ENCODE measurements around the gene HYCC1.

The HYCC1 gene

GRCh38 chr7:23016345-23017253 lies 2.7 kb upstream of the HYCC1 start:
- no peak for DNase-seq (ENCODE audit: low read depth in 2 of 2)

DNA sequence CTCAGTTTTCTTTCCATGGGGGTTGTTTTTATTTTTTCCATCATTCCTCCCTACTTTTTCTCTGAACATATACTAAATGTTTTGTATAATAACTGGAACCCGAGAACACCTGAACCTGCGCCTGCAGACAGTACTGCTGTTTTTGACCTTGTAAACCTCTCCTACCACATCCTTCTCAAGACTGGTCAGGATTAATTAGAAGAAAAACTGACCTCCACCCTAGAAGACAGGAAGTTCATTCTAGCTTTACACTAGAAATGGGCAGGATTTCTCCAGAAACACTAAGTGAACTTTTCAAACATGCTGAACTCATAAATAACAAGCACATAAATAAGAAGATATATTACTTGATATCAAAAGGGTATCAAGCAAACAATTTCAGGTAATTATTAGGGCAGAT lies 751 bp upstream of the HYCC1 start:
- DNase-seq (ENCODE audit: low read depth in 2 of 2): no peak

- DNase-seq (ENCODE audit: low read depth in 2 of 2): no peak
Observed at GRCh38 chr7:23012908-23013714, 819 bp downstream of the HYCC1 start.

- DNase-seq (ENCODE audit: low read depth in 2 of 2): no peak
Observed at GRCh38 chr7:23012186-23012585, 1.7 kb downstream of the HYCC1 start.

DNA sequence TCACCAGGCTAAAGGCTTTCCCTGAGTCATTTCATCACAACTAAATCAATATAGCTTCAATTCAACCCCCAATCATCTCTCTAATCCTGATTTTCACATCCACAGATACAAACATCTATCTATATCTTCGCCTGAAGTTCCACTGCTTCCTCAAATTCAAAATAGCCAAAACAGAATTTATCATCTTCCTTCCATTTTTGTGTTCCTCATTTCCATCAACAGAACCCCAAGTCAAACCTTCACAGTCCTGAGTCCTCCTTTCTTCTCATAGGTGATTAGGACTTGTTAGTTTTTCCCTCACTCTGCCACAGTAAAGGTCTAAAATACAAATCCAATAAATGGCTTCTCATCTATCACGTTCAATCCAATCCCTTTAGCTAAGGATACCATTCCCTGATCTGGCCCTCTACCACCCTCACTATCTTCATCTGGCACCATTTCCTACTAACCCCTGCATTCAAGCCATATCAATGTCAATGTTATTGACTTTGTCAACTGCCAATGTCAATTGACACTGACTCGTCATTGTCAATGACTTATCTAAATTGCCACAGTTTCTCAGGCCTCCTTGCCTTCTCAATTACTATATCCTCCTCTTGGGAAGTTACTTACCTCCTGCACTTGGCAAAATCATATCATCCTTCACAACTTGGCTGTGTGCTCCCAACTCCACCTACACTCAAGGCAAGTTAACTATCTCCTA lies 2.6 kb downstream of the HYCC1 start:
- DNase-seq (ENCODE audit: low read depth in 2 of 2): no peak

- no peak for DNase-seq (ENCODE audit: low read depth in 2 of 2)
Observed at GRCh38 chr7:23009303-23009702, 4.6 kb downstream of the HYCC1 start.

DNA sequence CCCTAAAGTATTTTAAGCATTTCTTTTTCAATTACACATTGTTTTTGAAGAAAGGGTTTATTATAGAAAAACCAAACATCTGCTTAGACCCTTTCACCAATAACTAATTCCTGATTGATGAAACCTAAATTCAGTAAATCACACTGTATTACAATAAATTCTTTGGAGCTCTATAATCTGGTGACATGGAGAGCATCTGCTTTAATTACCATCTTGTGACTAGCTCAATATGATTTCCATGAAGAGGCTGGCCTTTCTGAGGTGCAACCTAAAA lies 9.7 kb downstream of the HYCC1 start:
- DNase-seq (ENCODE audit: low read depth in 2 of 2): no peak

DNA sequence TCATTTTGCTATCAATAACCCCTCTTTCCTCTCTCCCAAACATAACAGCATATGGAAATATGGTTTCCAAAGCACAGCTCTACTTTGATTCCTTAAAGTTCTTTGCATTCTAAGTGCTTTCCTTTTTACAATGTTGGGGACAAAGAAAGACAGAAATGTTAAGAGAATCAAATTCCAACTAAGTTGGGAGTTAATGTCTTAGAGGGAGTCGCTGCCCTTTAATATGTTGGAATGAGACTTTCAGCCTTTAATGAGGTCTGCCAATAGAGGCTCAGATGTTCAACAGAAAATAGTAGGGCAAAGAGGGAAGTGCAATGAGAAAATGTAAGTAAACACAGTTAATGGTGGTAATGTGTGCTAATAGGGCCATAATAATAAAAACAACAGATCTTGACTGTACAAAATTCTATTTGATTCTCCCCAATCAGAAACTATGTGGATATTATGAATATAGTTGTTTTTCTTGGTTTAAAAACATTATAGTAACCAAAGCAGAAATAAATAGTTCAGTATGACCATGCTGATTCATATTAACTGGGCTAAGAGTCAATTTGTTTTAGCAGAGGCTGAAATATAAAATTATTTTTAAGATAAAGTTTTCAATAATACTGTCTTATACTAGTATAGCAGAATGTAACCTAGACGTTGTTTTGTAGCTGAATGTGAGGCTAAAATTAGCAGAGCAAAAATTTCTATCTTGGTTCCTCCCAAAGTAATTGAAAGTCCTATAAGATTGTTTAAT lies 10.3 kb downstream of the HYCC1 start:
- DNase-seq (ENCODE audit: low read depth in 2 of 2): no peak

GRCh38 chr7:23002698-23003097 lies 11.2 kb downstream of the HYCC1 start:
- no peak for DNase-seq (ENCODE audit: low read depth in 2 of 2)

GRCh38 chr7:23001610-23002009 lies 12.3 kb downstream of the HYCC1 start:
- DNase-seq (ENCODE audit: low read depth in 2 of 2): no peak

DNA sequence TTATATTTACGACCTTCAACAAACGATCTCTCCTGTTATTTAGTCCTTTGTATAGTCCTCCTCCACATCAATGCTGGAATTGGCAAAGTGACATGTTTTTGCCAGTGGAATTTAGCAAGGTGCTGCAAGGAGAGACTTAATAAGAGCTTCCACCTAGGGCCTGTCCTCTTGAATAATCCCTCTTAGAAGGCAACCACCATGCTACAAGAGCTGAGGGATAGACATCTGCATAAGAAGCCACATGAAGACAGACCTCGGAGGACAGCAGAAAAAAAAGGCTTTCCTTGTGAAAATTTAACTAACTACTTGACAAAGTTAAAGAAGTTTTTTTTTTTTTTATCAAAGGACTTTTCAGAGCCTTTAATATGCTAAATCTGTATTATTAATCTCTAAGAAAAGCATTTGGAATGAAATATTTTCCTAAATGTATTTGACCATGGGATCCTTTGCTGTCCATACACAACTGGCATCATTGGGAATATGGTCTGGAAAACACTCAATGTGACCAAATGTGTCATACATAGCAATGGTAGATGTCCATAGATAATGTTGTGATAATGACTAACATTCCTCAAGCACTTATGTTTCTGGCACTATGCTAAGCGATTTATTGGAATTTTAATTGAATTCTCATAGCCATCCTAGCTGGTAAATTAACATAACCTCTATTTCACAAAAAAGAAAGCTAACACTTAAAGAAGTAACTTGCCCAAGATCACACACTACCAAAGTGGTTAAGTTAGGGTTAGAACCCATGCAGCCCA lies 13.2 kb downstream of the HYCC1 start:
- DNase-seq (ENCODE audit: low read depth in 2 of 2): no peak

DNA sequence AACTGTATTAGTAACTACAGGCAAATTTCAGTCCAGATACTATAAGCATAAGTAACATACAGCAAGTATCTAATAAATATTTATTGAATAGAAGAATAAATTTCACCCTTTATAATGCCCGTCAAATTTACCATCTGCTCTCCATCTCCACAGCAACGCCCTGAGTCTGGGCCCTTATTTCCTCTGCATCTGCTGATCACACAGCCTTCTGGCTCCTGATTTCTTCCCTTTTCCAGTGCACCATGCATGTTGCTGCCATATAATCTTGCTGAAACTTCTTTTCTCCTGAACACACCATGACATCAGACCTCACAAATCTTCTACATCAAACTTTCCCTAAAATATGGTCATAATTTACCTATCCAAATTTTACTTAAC lies 15.4 kb downstream of the HYCC1 start:
- no peak for DNase-seq (ENCODE audit: low read depth in 2 of 2)

- DNase-seq (ENCODE audit: low read depth in 2 of 2): no peak
Observed at GRCh38 chr7:22997871-22998518, 15.9 kb downstream of the HYCC1 start.

DNA sequence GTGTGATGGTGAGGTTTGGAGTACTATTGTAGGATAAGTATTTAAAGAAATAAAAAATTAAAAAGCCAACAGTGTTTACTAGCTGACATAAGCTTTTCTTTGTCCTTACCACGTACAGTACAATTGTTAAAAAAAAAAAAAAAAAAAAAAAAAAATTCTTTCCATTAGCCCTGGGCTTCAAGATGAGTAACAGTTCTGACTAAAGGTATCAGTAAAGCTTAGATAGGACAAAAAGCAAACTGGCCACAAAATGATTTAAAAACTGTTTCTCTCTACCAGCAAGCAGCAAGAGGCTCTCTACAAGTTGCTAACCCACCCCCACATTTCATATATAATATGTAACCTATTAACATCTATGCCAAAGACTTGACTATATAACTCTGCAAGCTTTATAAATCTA lies 17.5 kb downstream of the HYCC1 start:
- DNase-seq (ENCODE audit: low read depth in 2 of 2): no peak

DNA sequence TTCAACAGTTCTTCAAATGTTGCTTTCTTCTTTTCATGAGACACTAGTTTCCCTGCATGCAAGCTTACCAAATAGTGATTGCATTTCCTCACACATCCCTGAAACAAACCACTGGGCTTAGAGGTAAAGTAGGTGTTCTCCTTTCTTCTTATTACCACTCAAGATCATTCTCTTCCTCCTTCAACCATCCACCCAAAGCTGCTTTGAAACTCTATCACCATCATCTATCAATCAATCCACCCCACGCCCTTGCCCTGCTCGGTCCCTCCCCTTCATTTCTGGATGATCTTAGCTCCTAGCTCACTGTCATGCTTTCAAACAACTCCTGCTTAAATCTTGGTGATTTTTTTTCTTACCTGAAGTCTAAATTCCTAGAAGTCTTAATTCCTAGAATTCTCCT lies 18.9 kb downstream of the HYCC1 start:
- no peak for DNase-seq (ENCODE audit: low read depth in 2 of 2)

GRCh38 chr7:22992874-22993840 lies 20.8 kb downstream of the HYCC1 start:
- peak in 1 of 2 donors; percentile 5 for DNase-seq (ENCODE audit: low read depth in 2 of 2)

DNA sequence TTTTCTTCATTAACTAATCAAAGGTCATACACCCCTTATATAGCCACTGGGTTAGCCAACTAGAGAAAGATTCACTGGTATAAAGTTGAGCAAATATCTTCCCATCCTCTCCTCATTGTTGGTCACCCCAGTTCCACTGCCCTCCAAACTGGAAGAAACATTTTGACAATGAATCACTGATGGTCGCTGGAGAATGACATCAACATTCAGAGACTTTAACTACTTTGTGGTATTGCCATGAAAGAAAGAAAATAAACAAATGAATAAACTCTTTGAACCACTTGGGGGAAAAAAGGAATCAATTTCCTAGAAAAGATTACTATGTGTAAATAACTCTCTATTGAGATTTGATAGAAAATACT lies 23.4 kb downstream of the HYCC1 start:
- no peak for DNase-seq (ENCODE audit: low read depth in 2 of 2)

GRCh38 chr7:22989643-22990587 lies 24.0 kb downstream of the HYCC1 start:
- no peak for DNase-seq (ENCODE audit: low read depth in 2 of 2)
